HG03520 (cell line): Measurements from ENCODE around the gene ZMYM3.

Source experiments
- ATAC-seq: cut with Tn5 transposase; IDR thresholded peaks from one replicate; pipeline ENCODE4 v1.9.1; 2021; ENCODE audit warnings: mild to moderate bottlenecking, moderate library complexity; ENCODE audit not compliant: unreplicated experiment

The ZMYM3 gene

GRCh38 chrX:71214604-71215337 is 39.2 kb downstream of the ZMYM3 start:
- no peak for ATAC-seq

DNA sequence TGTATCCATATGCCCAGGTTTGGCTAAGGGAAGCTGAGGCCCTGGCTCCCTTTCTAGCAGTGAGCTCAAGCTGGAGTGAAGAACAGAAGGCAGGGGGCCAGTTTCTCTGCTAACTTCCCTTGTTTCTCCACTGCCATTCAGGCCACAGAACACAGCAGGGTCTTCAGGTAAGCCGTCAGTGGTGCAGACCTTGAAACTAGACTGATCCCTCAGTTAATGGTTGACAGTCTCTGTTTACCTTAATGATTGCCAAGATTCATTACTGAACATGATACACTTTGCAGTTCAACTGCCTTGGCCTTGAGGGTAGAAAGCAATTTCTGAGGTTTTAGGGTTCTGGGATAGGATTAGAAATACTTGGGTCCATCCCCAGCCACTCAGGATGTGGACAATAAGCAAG is 39.8 kb downstream of the ZMYM3 start:
- no peak for ATAC-seq

DNA sequence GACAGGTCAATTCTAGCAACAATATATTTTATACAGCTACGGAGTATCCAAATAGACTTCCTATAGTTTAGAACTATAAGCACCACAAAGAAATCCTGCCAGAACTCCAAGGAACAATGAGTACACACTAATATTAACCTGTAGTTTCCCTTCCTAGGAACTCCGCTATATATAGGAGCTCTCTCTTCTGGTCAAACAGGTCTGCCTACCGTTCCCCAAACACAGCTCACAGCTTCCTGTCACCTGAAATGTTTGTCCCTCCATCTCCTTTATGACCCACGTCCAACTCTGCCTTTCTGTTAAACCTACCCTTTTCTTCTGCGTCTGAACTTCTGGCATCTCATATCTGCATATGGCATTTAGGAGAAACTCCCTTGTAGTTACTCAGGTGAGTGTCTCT is 41.4 kb downstream of the ZMYM3 start:
- ATAC-seq: no peak

DNA sequence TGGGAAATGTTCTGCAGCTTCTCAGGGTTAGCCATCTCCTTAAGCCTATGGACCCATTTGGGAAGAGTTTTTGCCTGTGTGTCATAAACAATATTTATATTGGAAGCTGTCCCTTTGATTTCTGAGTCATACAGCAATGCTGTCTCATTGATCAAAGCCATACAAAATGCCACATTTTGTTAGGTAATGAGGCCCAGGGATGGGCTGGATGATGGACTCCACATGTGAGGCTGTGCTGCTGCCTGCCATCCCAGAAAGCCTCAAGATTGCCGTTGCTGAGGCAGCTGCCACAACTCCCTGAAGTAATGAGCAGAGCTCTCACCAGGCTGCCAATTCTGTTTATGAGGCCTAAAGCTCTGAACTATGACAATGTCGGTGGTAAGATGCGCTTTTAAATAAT is 43.1 kb downstream of the ZMYM3 start:
- no peak for ATAC-seq

- ATAC-seq: no peak
Observed at GRCh38 chrX:71199252-71200008, 54.5 kb downstream of the ZMYM3 start.

DNA sequence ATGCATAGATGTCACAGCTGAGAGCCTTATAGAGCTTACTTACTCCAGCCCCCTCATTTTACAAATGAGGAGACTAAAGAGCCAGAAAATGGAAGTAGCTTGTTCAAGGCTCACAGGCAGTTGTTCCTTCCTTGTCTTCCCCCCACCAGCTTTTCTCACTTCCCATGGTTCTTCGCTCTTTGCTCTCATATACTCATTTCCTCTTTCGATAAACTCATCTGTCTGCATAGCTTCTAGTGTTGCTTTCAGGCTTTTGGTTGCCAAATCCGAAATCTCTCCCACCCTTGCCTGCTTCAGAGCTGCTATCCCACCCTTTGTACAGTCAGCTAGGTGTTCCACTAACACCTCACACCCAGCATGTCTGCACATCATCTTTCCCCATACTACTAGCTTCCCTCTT is 55.9 kb downstream of the ZMYM3 start:
- peak; percentile 56 for ATAC-seq

DNA sequence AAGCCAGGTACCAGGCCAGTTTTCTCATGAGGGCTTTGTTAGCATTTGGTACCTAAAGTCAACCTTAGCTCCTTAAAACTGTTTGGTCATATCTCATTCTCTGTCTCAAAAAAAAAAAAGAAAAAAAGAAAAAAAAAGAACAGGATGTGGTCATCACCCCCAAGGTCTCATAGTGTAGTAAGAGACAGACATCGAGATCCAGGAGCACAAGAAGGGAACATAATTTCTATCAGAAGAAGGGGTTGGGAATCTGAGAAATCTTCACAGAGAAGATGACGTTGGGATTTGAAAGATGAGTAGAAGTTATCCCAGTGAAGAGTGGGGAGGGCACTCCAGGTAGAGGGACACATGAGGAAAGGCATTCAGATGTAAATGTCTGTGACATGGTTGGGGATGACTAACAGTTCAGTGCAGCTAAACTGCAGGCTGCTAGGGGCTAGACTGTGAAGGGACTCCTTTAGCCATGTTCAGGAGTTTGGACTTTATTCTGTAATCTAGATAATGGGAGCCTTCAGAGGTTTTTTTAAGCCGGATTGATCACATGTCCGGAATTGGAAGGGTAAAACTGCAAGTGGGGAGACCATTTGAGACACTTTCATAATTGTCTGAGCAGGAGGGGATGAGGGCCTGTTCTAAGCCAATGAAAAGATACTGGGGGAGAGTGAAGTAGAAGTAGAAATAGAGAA is 57.8 kb downstream of the ZMYM3 start:
- ATAC-seq: peak; percentile 40

DNA sequence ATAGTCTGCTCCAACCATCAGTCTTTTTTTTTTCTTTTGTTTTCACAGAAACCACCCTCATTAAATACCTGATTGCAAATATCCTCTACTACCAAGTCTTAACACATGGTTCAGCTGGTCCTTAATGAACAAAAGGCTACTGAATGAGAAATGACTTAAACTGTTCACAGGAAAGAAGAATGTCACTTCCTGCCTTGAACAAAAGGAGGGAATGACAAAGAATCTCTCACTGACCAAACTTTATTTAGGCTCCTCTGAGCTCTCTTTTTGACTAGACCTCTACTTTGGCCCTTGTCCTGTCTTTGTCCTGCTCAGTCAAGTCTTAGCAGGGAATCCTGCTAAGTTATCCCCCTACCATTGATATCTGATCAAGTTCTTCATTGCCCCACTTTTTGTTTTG is 62.7 kb downstream of the ZMYM3 start:
- no peak for ATAC-seq
